ENCODE results near the gene HOXA11. TPM values are rescaled to one million over a fixed set of nuclear protein-coding genes. Genes with fewer than 3 reads are reported as not detected.

The HOXA11 gene
- total RNA-seq, 1 donor from 2014 or later = 4.2 TPM

- Mint-ChIP-seq H3K4me1 (peaks cover 79% of the 10 kb centered on the region), H3K36me3 (peaks cover 18% of the 10 kb centered on the region), H3K9me3 (no peaks in the 10 kb centered on the region), H3K27me3 (ENCODE audit: low read depth) (no peaks in the 10 kb centered on the region), H3K27ac (peak overlapping the region; percentile 100), H3K4me3 (peak overlapping the region; percentile 87)
- no peak for DNase-seq (ENCODE audit: low spot score in 2 of 2, unreplicated experiment in 2 of 2)
- no peak for TF ChIP-seq CTCF (IDR thresholded peaks at IDR 0.05; ENCODE audit: unreplicated experiment)
These were observed 50.6 kb downstream of the HOXA11 start for GRCh38 chr7:27134392-27134791.

GRCh38 chr7:27133409-27134231 lies 51.4 kb downstream of the HOXA11 start:
- Mint-ChIP-seq H3K4me3 (peak overlapping the region; percentile 87), H3K36me3 (peaks cover 20% of the 10 kb centered on the region), H3K27me3 (ENCODE audit: low read depth) (no peaks in the 10 kb centered on the region), H3K9me3 (no peaks in the 10 kb centered on the region), H3K4me1 (peaks cover 84% of the 10 kb centered on the region), H3K27ac (peak overlapping the region; percentile 100)
- DNase-seq (ENCODE audit: low spot score in 2 of 2, unreplicated experiment in 2 of 2) = no peak
- no peak for TF ChIP-seq CTCF (IDR thresholded peaks at IDR 0.05; ENCODE audit: unreplicated experiment)

GRCh38 chr7:27132978-27133377 lies 52.1 kb downstream of the HOXA11 start:
- TF ChIP-seq CTCF (IDR thresholded peaks at IDR 0.05; ENCODE audit: unreplicated experiment) = no peak
- H3K27ac Mint-ChIP-seq = peak overlapping the region; percentile 100
- DNase-seq (ENCODE audit: low spot score in 2 of 2, unreplicated experiment in 2 of 2) = no peak
- H3K4me1 Mint-ChIP-seq = peaks cover 84% of the 10 kb centered on the region
- no peaks in the 10 kb centered on the region for H3K27me3 Mint-ChIP-seq (ENCODE audit: low read depth)
- peak overlapping the region; percentile 87 for H3K4me3 Mint-ChIP-seq
- H3K9me3 Mint-ChIP-seq = no peaks in the 10 kb centered on the region
- H3K36me3 Mint-ChIP-seq = peaks cover 17% of the 10 kb centered on the region

- H3K9me3 Mint-ChIP-seq = no peaks in the 10 kb centered on the region
- H3K27me3 Mint-ChIP-seq (ENCODE audit: low read depth) = no peaks in the 10 kb centered on the region
- TF ChIP-seq CTCF (IDR thresholded peaks at IDR 0.05; ENCODE audit: unreplicated experiment) = no peak
- H3K4me1 Mint-ChIP-seq = peaks cover 84% of the 10 kb centered on the region
- peaks cover 14% of the 10 kb centered on the region for H3K36me3 Mint-ChIP-seq
- peak overlapping the region; percentile 99 for H3K27ac Mint-ChIP-seq
- peak overlapping the region; percentile 87 for H3K4me3 Mint-ChIP-seq
- no peak for DNase-seq (ENCODE audit: low spot score in 2 of 2, unreplicated experiment in 2 of 2)
These were observed 52.8 kb downstream of the HOXA11 start for GRCh38 chr7:27132214-27132613.

- Mint-ChIP-seq H3K36me3 (peaks cover 14% of the 10 kb centered on the region), H3K4me1 (peaks cover 84% of the 10 kb centered on the region), H3K4me3 (peak overlapping the region; percentile 87), H3K9me3 (no peaks in the 10 kb centered on the region), H3K27me3 (ENCODE audit: low read depth) (no peaks in the 10 kb centered on the region), H3K27ac (peak overlapping the region; percentile 99)
- no peak for DNase-seq (ENCODE audit: low spot score in 2 of 2, unreplicated experiment in 2 of 2)
- no peak for TF ChIP-seq CTCF (IDR thresholded peaks at IDR 0.05; ENCODE audit: unreplicated experiment)
These were observed 53.6 kb downstream of the HOXA11 start for GRCh38 chr7:27131390-27131819.

Small RNA genes lying within 50 kb of the gene (microRNA-seq; reads per million reads assigned to microRNA genes)
- gene MIR196B = 5,924 reads per million, percentile 93 among the genes with 10 or more reads in this experiment

Other genes with a start within 250 kb of the HOXA11 start
- gene HOXA1, start 89.2 kb downstream of the HOXA11 start, total RNA-seq = 13.7 to 14.6 TPM (median 14.0 TPM) in 3 replicates
- gene HOXA2, start 82.5 kb downstream of the HOXA11 start, total RNA-seq = 30.3 to 33.9 TPM (median 30.8 TPM) in 3 replicates
- 51.0 to 55.9 TPM (median 54.7 TPM) in 3 replicates for gene HOXA4, start 54.5 kb downstream of the HOXA11 start, total RNA-seq
- 128 to 133 TPM (median 133 TPM) in 3 replicates for gene HOXA5, start 41.6 kb downstream of the HOXA11 start, total RNA-seq
- gene HOXA6, start 37.5 kb downstream of the HOXA11 start, total RNA-seq = 43.7 to 45.6 TPM (median 44.4 TPM) in 3 replicates
- gene HOXA3, start 32.6 kb downstream of the HOXA11 start, total RNA-seq = 197 to 209 TPM (median 201 TPM) in 3 replicates
- gene HOXA7, start 28.6 kb downstream of the HOXA11 start, total RNA-seq = 17.4 to 18.9 TPM (median 17.9 TPM) in 3 replicates
- 10.8 to 14.5 TPM (median 13.2 TPM) in 3 replicates for gene HOXA9, start 19.7 kb downstream of the HOXA11 start, total RNA-seq
- 13.1 to 14.4 TPM (median 13.8 TPM) in 3 replicates for gene HOXA10, start 10.9 kb downstream of the HOXA11 start, total RNA-seq
- 6.9 to 7.7 TPM (median 7.5 TPM) in 3 replicates for gene HOXA13, start 14.9 kb upstream of the HOXA11 start, total RNA-seq
- gene EVX1, start 57.6 kb upstream of the HOXA11 start, total RNA-seq = 1.4 to 2.1 TPM (median 1.8 TPM) in 3 replicates

Measured in mesothelial cell of epicardium (in vitro differentiated cells).